Upper lobe of left lung (tissue), 4 donors: Measurements from ENCODE around the gene CANT1.

Experiments used
- EP300 ChIP-seq, 4 donors: sonication (generic); formaldehyde crosslinking; IDR thresholded peaks; one replicate each; pipeline ENCODE4 v1.5.1; 2017; ENCODE audit warnings: antibody characterized with exemption in 4 of 4, control low read depth in 2 of 4
- POLR2A ChIP-seq, 4 donors: fragments of 450-650 bp; IDR thresholded peaks; one replicate each; pipeline ENCODE4 v1.5.1; 2016 to 2017; ENCODE audit warnings: antibody characterized with exemption in 4 of 4, mild to moderate bottlenecking in 2 of 4
- TF ChIP-seq, protein P1 (sequence below), 6 experiments: fragments of 450-650 bp in 4 of 6; fragments of 200-600 bp in 2 of 6; sonication (generic) in 2 of 6; IDR thresholded peaks; one replicate each; pipeline ENCODE4 v1.5.1; 2016 to 2019; ENCODE audit warnings: antibody characterized with exemption in 6 of 6

- TF ChIP-seq, protein P1, sequence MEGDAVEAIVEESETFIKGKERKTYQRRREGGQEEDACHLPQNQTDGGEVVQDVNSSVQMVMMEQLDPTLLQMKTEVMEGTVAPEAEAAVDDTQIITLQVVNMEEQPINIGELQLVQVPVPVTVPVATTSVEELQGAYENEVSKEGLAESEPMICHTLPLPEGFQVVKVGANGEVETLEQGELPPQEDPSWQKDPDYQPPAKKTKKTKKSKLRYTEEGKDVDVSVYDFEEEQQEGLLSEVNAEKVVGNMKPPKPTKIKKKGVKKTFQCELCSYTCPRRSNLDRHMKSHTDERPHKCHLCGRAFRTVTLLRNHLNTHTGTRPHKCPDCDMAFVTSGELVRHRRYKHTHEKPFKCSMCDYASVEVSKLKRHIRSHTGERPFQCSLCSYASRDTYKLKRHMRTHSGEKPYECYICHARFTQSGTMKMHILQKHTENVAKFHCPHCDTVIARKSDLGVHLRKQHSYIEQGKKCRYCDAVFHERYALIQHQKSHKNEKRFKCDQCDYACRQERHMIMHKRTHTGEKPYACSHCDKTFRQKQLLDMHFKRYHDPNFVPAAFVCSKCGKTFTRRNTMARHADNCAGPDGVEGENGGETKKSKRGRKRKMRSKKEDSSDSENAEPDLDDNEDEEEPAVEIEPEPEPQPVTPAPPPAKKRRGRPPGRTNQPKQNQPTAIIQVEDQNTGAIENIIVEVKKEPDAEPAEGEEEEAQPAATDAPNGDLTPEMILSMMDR (IDR thresholded peaks at IDR 0.05): no peak
- TF ChIP-seq EP300 (IDR thresholded peaks at IDR 0.05) (no peak), POLR2A (IDR thresholded peaks at IDR 0.05) (no peak)
These were observed 9.7 kb upstream of the CANT1 start for GRCh38 chr17:79019261-79019631.
